GM12878 (cell line): ENCODE data around the gene TBP. TPM values are rescaled to one million over a fixed set of nuclear protein-coding genes. Genes with fewer than 3 reads are reported as not detected.

Experiments used
- ATF7 ChIP-seq: fragments of 450-650 bp; IDR thresholded peaks from 2 replicates; pipeline ENCODE4 v1.6.1; 2016; ENCODE audit warnings: low read depth, mild to moderate bottlenecking
- BMI1 ChIP-seq: fragments of 450-650 bp; IDR thresholded peaks from 2 replicates; pipeline ENCODE4 v1.6.1; 2016; ENCODE audit warnings: mild to moderate bottlenecking, moderate library complexity, borderline replicate concordance
- E2F4 ChIP-seq: IDR thresholded peaks from 2 replicates; pipeline ENCODE4 v1.6.1; 2012; ENCODE audit warnings: low read depth, low read length, improper control_type of control experiment
- GABPA ChIP-seq: IDR thresholded peaks from 2 replicates; pipeline ENCODE4 v1.6.1; 2014; ENCODE audit warnings: antibody characterized with exemption, low read depth, mild to moderate bottlenecking, inconsistent platforms
- HDAC2 ChIP-seq: fragments of 200-600 bp; sonication (generic); IDR thresholded peaks from 2 replicates; pipeline ENCODE4 v1.6.1; 2017
- HDAC6 ChIP-seq: fragments of 200-600 bp; sonication (generic); IDR thresholded peaks from one replicate; pipeline ENCODE4 v1.8.0; 2017; ENCODE audit warnings: antibody characterized with exemption; ENCODE audit not compliant: unreplicated experiment
- IRF4 ChIP-seq: IDR thresholded peaks from 2 replicates; pipeline ENCODE4 v1.6.1; 2011; ENCODE audit warnings: low read depth, low read length
- MTA3 ChIP-seq: IDR thresholded peaks from 2 replicates; pipeline ENCODE4 v1.6.1; 2012; ENCODE audit warnings: low read length, inconsistent platforms, borderline replicate concordance
- MYC ChIP-seq: IDR thresholded peaks from 2 replicates; pipeline ENCODE4 v1.6.1; 2011; ENCODE audit warnings: mild to moderate bottlenecking, low read length, moderate library complexity, inconsistent platforms; ENCODE audit not compliant: insufficient read depth, insufficient replicate concordance, insufficient read length, severe bottlenecking
- NFIC ChIP-seq: IDR thresholded peaks from 2 replicates; pipeline ENCODE4 v1.6.1; 2012; ENCODE audit warnings: low read depth, mild to moderate bottlenecking, inconsistent platforms, low read length, moderate library complexity
- PBX3 ChIP-seq: IDR thresholded peaks from 2 replicates; pipeline ENCODE4 v1.6.1; 2011; ENCODE audit warnings: mild to moderate bottlenecking, low read depth, low read length, moderate library complexity; ENCODE audit not compliant: insufficient replicate concordance
- PKNOX1 ChIP-seq: fragments of 450-650 bp; IDR thresholded peaks from 2 replicates; pipeline ENCODE4 v1.6.1; 2016; ENCODE audit warnings: mild to moderate bottlenecking
- PML ChIP-seq: IDR thresholded peaks from 2 replicates; pipeline ENCODE4 v1.6.1; 2012; ENCODE audit warnings: low read length, inconsistent platforms
- POLR2A ChIP-seq: IDR thresholded peaks from 2 replicates; pipeline ENCODE4 v1.6.1; 2011; ENCODE audit warnings: low read depth, mild to moderate bottlenecking, low read length
- POU2F2 ChIP-seq: IDR thresholded peaks from 3 replicates; pipeline ENCODE4 v1.6.1; 2011; ENCODE audit warnings: low read depth, mild to moderate bottlenecking, low read length, borderline replicate concordance
- SMAD5 ChIP-seq: IDR thresholded peaks from 2 replicates; pipeline ENCODE4 v1.6.1; 2016; ENCODE audit warnings: antibody characterized with exemption, low read depth
- STAT3 ChIP-seq: IDR thresholded peaks from 2 replicates; pipeline ENCODE4 v1.6.1; 2011; ENCODE audit warnings: low read depth, low read length, improper control_type of control experiment
- TAF1 ChIP-seq: IDR thresholded peaks from 2 replicates; pipeline ENCODE4 v1.6.1; 2011; ENCODE audit warnings: mild to moderate bottlenecking, low read depth, low read length, borderline replicate concordance
- ZNF24 ChIP-seq: fragments of 450-650 bp; IDR thresholded peaks from 2 replicates; pipeline ENCODE4 v1.6.1; 2017; ENCODE audit warnings: antibody characterized with exemption, mild to moderate bottlenecking
- ZNF384 ChIP-seq: IDR thresholded peaks from 2 replicates; pipeline ENCODE4 v1.6.1; 2012; ENCODE audit warnings: low read depth, mild to moderate bottlenecking, low read length, improper control_type of control experiment, borderline replicate concordance
- ZSCAN29 ChIP-seq: fragments of 450-650 bp; IDR thresholded peaks from 2 replicates; pipeline ENCODE4 v1.6.1; 2017; ENCODE audit warnings: mild to moderate bottlenecking, moderate library complexity
- polyA plus RNA-seq, 11 experiments: library from polyadenylated mRNA; depleted of rRNA in 4 of 11; unstranded in 6 of 11; stranded (reverse) in 5 of 11; fragments of >200 nt; fragmentation: Nextera tagmentation in 4 of 11; fragmentation: Illumina TruSeq in 1 of 11; extraction: Ambion mirVana in 4 of 11; extraction: Trizol in 1 of 11; gene quantifications; 1 replicate in 1 of 11; 2 replicates in 10 of 11; pipeline versions ENCODE4 v1.2.1 to v1.2.3, GENCODE V29; 2011 to 2016; ENCODE audit warnings: inconsistent platforms in 2 of 11, missing spikeins in 2 of 11, low read depth in 1 of 11
- total RNA-seq, 4 experiments: library from RNA; depleted of rRNA in 3 of 4; stranded (reverse); fragments of >200 nt in 3 of 4; fragmentation: Illumina TruSeq in 1 of 4; extraction: Trizol in 1 of 4; gene quantifications; 2 replicates each; pipeline versions ENCODE4 v1.2.1 to v1.2.3, GENCODE V29; 2013 to 2021
- TF ChIP-seq, protein P1 (sequence below): fragments of 450-650 bp; IDR thresholded peaks from 2 replicates; pipeline ENCODE4 v1.6.1; 2017; ENCODE audit warnings: antibody characterized with exemption, mild to moderate bottlenecking, moderate library complexity
- TF ChIP-seq, protein P2 (sequence below): IDR thresholded peaks from 2 replicates; pipeline ENCODE4 v1.6.1; 2011; ENCODE audit warnings: low read depth, mild to moderate bottlenecking, low read length, moderate library complexity, borderline replicate concordance; ENCODE audit errors: extremely low read depth

Gene TBP
- total and polyA plus RNA-seq, 10 of the 15 experiments (the other 5 are each of a cell fraction or from before 2014, with no cell fraction given) = 13.6 to 39.5 (median 26.5) TPM

GRCh38 chr6:170552765-170553533 is 1.2 kb upstream of the TBP start, which contains the start of gene PSMB1 (continued):
- no peak for TF ChIP-seq HDAC6
- 0 out of 2 replicates have a peak, but pooled peaks have one; percentile 20 for TF ChIP-seq STAT3
- TF ChIP-seq NFIC = no peak
- peak; percentile 92 for TF ChIP-seq SMAD5
- peak; percentile 48 for TF ChIP-seq ATF7
- peak; percentile 83; the same call in 1 of the 3 replicates for TF ChIP-seq POU2F2
- TF ChIP-seq PKNOX1 = no peak
- 0 out of 2 replicates have a peak, but pooled peaks have one; percentile 9 for TF ChIP-seq ZNF24
- no peak for TF ChIP-seq ZSCAN29
- TF ChIP-seq HDAC2 = no peak
- TF ChIP-seq, protein P1, sequence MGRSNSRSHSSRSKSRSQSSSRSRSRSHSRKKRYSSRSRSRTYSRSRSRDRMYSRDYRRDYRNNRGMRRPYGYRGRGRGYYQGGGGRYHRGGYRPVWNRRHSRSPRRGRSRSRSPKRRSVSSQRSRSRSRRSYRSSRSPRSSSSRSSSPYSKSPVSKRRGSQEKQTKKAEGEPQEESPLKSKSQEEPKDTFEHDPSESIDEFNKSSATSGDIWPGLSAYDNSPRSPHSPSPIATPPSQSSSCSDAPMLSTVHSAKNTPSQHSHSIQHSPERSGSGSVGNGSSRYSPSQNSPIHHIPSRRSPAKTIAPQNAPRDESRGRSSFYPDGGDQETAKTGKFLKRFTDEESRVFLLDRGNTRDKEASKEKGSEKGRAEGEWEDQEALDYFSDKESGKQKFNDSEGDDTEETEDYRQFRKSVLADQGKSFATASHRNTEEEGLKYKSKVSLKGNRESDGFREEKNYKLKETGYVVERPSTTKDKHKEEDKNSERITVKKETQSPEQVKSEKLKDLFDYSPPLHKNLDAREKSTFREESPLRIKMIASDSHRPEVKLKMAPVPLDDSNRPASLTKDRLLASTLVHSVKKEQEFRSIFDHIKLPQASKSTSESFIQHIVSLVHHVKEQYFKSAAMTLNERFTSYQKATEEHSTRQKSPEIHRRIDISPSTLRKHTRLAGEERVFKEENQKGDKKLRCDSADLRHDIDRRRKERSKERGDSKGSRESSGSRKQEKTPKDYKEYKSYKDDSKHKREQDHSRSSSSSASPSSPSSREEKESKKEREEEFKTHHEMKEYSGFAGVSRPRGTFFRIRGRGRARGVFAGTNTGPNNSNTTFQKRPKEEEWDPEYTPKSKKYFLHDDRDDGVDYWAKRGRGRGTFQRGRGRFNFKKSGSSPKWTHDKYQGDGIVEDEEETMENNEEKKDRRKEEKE = no peak
- no peak for TF ChIP-seq ZNF384
- TF ChIP-seq GABPA = peak; percentile 95
- TF ChIP-seq TAF1 = peak; percentile 84
- no peak for TF ChIP-seq PBX3
- TF ChIP-seq MYC = no peak
- TF ChIP-seq, protein P2, sequence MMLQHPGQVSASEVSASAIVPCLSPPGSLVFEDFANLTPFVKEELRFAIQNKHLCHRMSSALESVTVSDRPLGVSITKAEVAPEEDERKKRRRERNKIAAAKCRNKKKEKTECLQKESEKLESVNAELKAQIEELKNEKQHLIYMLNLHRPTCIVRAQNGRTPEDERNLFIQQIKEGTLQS = no peak
- peak; percentile 98 for TF ChIP-seq POLR2A
- TF ChIP-seq E2F4 = no peak
- TF ChIP-seq PML = peak; percentile 93
- 0 out of 2 replicates have a peak, but pooled peaks have one; percentile 55 for TF ChIP-seq IRF4
- no peak for TF ChIP-seq MTA3
- TF ChIP-seq BMI1 = no peak
